Amygdala (tissue), 56 donors: ENCODE measurements around the gene GRPR.

ENCODE experiments used
- DNase-seq, 56 donors: peaks; one replicate each; lab custom pipeline; 2025; lab: John Stamatoyannopoulos, UW

The GRPR gene

DNA sequence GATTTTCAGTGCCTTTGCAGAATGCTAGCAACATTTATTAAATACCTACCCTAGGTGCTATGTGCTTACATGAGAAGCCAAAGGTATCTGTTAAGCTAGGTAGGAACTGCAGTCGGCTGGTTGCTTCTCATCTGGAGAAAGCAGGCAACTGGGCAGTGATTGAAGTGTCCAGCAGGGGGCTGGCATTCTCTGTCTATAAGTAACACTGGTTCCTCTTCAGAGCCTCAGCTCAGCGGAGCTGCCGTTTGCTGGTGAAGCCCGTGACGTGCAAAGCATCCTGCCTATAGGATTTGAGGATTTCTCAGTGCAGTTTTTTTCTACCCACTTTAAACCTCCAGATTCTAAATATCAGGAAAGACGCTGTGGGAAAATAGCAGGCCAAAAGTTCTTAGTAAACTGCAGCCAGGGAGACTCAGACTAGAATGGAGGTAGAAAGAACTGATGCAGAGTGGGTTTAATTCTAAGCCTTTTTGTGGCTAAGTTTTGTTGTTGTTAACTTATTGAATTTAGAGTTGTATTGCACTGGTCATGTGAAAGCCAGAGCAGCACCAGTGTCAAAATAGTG, at the start of gene GRPR:
Gene GRPR, plus strand, starts transcription at position 344 of the 565 bp plus-strand sequence. CDS start 389 bp downstream, outside the sequence.
- peak in 50 of 56 donors; percentile 0 to 75 (median 29) for DNase-seq

DNA sequence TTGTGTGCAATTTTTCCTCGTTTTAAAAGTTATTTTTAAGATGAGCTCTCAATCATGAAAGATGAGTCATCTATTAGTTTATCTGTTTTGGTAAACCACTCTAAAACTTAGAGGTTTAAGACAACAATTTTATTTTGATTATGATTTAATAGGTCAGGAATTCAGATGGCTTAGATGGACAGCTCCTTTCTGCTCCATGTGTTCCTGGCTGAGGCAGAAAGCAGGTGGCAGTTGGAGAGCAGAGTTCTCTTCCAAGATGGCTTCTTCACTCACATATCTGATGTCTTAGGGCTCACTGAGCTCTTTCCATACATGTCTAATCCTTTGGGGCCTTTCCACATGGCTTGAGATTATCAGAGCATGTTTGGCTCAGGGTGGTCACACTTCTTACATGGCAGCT, 48.3 kb upstream of the GRPR start:
- no peak for DNase-seq

DNA sequence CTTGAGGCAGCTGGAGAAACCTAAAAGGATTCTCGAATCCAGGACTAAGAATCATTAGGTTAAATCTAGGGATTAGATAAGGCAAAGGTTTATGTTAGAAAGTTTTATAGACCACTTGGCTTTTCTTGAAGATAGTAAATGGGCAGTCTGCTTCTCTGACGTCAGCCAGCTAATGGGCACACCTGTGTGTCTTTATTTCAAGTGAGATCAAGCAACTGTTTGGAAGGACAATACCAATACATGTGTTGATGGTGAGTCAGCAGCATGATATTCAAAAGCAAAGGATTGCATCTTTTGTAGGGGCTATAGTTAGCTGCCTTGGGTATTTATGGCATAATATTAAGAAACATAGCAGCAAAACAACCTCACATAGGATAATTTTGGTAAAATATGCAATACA, 46.5 kb upstream of the GRPR start:
- no peak for DNase-seq

DNA sequence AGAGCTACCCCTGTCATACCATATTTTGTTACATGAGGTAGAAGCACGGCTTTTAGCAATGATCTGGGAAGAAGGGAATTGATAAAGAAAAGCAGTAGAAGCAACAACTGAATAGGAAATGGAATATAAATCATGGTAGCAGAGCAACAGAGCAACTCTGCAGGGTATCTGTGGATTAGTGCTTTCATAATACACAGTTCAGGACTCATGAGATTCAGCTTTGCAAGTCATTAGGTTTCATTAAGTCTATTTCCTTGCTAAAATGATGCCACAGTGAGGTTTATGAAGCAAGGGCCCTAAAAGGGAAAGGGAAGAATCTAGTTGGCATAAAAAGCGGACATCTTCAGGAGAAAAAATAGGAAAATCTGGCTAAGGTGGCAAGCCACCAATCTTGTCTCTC, 45.6 kb upstream of the GRPR start:
- DNase-seq: no peak

DNA sequence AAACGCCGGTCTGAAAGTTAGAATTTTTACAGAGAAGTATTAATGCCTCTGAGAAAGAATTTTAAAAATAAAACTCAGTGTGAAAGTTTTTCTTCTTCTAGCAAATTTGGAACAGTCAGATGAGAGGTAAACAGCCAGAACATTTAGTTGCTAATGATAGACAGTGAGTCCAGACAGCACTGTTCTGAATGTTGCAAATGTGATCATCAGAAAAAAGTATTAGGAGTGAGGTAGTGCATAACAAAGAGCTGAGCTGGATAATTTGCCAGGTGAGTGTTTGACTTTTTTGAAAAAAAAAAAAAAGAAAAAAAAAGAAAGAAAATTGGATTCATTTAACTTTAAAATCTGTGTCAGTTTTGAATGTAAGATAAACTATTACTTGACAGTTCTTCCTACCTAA, 42.0 kb upstream of the GRPR start:
- no peak for DNase-seq

DNA sequence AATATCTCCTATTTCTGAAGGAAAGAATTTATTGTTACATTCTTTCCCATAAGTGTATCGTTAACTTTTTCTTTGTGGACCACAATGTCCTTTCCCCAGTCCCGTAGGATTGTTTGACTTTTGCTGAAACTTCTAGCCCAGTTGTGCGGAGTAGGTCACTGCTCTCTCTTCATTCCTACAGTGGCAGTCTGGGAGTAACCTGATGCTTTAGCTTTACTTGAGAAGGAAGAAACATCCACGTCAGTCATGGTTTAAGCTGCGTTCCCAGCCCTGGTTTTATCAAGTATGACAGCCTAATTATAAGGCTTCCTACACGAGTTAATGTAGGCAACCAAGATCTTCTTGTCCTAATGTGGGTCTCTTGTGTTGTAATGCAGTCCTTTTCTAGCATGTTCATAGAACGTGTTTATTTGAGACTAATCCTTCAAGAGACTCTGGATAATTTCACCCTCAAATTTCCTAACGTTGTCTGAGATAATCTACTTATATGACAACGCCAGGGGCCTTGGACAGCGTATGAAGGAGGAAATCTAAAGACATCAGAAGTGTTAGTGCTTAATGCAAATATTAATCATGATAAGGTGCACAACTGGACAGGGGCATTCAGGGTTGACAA, 40.8 kb upstream of the GRPR start:
- DNase-seq: no peak

DNA sequence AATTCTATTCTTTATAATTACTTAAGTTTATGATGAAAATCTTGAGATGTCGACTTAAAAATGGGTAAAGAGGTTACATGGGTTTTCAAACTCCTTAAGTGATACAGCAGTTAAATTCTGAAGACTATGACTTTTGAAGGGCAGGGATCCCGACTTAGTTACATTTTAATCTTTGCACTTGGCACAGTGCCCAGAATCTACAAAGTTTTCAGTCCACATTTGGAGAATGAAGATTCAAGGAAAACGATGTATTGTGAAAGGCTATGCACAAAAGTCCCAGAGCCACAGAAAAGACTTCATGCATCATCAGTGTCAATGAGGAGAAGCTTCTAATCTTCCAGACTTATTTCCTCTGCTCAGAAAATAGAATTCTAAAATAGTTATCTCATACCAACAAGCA, 36.3 kb upstream of the GRPR start:
- DNase-seq: no peak

DNA sequence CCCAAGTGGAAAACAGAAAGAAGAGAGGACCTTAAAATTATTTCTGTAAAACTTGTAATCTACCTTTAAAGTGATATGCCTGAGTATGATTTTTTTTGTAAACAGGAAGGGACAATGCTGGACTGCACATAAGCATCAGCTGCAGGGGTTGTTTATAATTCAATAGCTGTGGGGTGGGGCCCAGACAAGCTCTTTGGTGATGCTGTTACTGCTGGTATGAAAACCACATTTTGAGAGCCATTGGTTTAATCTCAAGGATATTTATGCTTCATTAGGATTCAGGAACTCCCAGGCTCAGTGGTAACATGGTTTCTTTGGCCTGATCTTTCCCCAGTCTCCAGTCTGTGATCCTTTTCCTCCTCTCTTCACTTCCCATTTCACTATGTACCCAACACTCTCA, 34.3 kb upstream of the GRPR start:
- DNase-seq: no peak

DNA sequence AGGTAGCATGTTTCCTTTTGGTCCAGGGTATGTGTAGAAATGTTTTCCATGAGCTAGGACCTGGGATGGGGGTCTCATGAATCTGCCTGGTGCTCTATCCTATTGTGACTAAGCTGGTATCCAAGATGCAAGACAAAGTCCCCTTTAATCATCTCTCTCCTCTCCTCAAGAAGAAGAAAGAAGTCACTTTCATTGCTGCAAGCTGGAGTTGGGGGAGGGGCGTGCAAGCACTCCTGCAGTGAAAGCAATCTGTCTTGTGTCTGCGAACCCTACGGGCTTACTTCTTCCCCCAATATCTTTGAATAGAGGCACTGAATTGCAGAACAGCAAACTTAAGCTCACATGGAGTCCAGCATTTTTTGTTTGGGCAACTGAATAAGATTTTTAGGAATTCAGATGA, 27.2 kb upstream of the GRPR start:
- DNase-seq: no peak

DNA sequence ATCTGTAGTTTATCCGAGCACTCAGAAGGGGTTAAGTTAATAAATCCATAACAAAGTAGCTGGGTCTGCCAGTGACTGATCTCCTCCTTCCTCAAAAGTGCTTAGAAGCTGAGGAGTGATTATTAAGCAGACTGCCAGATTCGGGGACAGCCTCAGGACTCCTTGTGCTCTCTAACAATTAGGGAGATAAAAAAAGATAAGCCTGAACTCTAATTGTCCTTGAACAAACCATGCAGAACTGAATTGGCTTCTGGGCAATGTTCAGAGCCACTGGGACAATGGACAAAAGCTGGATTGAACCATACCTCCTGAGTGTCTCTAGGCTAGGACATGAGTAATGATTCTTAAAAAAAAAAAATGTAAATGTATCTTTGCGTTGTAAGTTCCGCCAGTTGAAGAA, 22.7 kb upstream of the GRPR start:
- no peak for DNase-seq

DNA sequence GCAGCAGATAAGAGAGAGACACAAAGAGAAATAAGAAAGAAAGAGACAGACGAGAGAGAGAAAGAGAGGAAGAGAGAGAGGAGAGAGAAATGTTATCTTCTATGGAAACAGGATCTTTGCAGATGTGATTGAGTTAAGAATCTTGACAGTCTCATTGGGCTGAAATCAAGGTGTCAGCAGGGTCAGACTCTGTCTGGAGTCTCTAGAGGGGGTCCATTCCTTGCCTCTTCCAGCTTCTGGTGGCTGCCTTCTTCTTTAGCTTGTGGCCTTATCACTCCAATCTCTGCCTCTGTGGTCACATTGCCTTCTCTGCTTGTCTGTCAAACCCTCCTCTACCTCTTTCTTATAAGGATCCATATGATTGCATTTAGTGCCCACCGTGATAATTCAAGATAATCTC, 21.8 kb upstream of the GRPR start:
- DNase-seq: no peak

DNA sequence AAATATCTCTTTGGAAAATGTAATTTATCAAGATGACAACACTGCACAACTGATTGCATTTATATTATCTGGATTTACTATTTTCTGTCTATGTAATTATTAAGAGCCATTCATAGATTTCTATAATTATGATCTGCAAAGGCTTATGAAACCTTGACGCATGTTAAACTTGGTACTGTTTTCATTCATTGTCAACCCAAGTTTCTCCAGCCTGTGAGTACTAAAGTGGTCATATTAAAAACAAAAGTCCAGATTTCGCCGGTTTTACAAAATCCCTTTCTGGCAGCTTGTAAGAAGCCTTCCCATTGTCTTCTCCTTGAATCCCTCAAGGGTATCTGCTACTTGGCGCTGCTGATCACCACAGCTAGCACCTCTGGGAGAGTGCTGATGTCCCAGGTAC, 19.7 kb upstream of the GRPR start:
- DNase-seq: no peak

DNA sequence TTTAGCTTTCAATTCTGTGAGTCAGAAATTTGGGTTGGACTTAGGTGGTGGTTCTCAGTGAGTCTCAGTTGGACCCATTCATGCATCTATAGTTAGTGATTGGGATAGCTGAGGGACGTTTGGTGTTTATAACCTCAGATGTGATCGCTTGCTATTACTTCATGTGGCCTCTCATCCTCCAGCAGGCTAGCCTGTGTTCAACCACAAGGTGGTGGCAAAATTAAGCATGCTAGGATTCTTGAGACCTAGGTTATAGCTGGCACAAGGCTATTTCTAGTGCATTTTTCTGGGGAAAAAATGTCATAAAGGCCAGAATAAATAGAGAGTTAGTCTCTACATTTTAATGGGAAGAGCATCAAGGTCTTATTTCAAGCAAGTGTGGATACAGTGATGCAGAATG, 10.9 kb upstream of the GRPR start:
- DNase-seq: no peak

DNA sequence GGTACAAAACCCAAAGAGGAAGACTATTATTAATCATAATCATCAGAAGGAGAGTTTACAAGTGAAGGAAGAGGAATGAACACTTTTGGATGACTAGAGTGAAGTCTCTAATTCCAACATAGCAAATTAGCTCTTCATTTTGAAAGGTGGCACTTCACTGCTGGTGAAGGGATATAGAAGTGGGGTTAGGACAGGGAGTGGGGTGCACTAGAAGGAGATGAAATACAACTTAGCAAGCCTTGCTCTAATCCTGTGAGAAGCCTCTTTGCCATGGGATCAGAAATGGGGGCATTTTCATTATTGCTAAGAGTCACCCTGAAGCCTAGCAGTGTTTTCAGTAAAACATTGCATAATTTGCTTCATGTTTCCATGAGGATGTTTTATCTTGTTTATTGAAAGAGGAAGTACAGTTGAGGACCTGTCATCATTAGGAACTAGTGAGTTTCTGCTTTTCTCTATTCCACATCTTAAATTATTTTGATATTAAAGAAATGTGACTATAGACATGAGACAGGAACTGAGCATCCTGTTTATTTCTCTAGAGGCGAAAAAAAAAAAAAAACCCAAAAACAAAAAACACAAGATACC, 9.3 kb upstream of the GRPR start:
- DNase-seq: no peak

DNA sequence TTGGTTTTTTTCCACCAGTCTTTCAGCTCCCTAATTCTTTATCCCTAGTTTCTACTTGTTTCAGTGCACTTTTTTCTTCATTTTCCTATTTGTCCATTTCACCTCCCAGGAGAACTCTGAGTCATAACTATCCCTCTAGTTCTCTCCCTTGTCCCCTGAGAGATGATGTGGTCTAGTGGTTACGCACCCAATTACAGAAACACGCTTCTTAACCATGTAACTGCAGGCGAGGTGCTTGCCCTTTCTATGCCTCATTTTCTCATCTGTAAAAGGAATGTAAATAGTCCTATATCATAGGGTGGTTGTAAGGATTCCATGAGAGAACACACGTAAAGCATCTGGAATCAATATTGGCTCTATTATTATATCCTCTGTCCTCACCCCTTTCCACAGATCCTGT, 8.8 kb upstream of the GRPR start:
- DNase-seq: no peak

DNA sequence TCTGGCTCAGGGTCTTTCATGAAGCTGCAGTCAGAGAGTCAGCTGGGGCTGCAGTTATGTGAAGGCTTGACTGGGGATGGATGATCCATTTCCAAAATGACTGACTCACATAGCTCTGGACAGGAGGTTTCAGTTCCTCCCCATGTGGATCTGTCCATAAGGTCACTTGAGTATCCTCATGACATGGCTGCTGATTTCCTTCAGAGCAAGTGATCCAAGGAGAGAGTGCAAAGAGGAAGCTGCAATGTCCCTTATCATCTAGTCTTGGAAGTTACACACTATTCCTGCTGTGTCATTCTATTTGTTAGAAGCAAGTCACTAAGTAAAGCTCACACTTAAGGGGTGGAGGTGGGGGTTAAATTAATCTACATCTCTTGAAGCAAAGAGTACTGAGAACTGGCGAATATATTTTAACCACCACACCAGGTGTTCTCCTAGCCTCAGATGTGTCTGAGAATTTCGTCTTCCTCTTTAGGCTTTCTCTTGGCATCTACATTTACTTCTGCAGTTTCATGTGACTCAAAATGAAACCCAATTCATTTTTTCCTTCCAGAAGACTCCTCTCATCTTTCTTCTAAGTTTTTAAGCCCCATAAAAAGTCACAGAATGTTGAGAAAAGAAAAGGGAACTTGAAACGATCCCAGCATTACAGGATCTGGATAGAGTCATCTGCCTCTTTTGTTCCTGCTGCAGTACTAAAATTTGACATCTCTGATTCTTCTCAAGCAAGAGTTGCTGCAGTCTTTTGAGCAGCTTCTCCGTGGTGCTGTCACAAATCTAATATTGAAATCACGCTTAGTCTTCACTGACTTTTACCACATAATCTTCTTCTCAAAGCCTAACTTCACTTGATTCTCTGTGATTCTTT, 3.8 kb upstream of the GRPR start:
- no peak for DNase-seq

DNA sequence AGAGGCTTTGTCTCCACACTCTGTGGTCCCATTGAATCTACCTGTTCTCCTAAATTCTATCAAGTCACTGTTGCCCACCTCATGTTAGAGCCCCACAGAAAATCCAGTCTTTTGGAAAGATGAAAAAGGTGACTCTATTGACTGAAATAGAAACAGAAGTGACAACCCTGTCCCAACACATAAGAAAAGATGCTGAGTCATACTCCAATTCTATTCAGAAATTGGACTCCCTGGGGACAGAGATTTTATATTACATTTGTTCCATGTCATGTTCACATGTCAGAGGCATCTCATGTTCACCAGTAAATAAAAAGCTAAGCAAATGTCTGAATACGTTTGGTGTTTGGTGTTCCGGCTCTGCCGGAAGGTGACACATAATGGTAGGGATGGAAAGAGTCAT, 2.9 kb upstream of the GRPR start:
- no peak for DNase-seq

DNA sequence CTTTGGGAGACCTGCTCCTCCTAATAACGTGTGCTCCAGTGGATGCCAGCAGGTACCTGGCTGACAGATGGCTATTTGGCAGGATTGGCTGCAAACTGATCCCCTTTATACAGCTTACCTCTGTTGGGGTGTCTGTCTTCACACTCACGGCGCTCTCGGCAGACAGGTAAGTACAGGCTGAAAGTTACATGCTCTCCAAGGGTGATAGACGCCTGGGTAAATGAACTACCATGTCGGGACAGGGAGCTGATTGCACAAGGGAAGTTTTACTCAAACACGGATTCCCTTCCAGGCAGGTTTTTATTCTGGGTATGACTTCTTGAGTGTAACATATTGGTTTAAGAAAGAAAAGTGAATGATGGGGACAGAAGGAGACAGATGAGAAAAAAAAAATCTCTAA, 836 bp downstream of the GRPR start:
- DNase-seq: no peak

DNA sequence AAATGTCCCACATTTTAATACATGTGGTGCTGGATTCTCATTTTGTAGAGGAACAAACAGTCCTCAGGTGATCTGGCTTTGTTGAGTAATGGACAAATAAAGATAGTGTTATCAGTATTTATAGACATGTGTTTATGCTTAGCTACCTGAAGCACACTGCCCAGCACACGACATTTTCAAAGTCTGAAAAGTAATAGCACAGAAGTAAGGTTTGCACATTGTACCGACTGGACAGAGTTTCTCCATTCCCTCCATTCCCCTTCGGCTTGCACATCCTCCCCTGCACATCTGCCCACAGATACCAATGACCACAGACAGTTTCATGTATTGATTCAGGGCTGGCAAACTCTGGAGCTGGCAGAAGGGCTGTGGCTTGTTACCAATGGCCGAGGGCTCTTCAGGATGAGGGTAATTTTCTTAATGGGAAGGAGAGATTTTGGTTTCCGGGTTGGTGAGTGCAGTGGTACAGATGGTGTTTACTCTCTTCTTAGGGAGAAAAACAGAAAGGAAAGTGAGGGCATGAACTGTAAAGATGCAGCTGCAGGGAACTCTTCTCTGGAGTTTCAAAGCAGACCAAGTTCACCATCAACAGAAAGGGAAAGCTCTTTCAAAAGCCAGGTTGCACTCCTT, 2.3 kb downstream of the GRPR start:
- no peak for DNase-seq

DNA sequence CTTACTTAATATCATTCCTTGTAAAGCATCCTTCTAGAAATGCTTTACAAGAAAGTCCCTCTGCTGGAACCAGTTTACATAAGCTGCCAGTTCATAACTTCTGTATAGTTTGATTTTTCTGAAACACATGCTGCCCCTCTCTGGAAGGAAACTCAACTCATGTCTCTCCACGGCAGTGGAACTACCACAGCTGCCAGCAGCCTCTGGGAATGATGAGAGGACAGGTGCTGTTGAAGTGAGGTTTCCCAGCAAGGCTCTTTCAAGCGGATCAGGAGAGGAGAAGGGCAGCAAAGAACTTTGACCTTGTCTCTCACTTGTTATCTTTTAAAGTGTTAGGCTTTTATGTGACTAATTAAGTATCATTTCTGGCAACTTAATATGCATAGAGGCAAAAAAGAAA, 7.3 kb downstream of the GRPR start:
- DNase-seq: no peak

DNA sequence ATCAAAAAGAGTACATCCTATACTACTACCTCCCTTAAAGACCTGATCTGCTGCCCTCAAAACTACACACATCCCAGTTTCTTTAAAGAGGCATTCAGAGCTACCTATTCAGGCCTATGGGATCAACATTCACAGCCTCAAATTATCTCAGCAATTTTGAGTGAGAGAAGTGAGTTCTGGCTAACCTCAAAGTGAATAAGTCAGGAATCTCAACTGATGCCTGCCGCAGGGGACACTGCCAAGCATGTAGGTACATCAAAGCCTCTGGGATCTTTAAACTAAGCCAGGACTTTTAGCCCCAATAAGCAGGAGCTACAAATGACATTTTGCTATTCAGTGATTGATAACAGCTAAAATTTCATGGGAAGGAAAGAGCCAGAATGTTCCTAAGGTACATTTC, 11.6 kb downstream of the GRPR start:
- DNase-seq: no peak
